Superior temporal gyrus (tissue), 1 donor: ENCODE results near the gene COL13A1.
A peak's percentile ranks its signal among the peaks of the same experiment; 100 is the strongest.

ENCODE experiments used
- DNase-seq: peaks from one replicate; pipeline ENCODE4 v3.0.0-alpha.2; 2016; ENCODE audit errors: extremely low spot score

Gene COL13A1

GRCh38 chr10:69866688-69867461 lies 65.2 kb downstream of the COL13A1 start:
- no peak for DNase-seq

GRCh38 chr10:69867699-69868558 lies 66.2 kb downstream of the COL13A1 start:
- no peak for DNase-seq

GRCh38 chr10:69868821-69869220 lies 67.1 kb downstream of the COL13A1 start:
- no peak for DNase-seq

DNA sequence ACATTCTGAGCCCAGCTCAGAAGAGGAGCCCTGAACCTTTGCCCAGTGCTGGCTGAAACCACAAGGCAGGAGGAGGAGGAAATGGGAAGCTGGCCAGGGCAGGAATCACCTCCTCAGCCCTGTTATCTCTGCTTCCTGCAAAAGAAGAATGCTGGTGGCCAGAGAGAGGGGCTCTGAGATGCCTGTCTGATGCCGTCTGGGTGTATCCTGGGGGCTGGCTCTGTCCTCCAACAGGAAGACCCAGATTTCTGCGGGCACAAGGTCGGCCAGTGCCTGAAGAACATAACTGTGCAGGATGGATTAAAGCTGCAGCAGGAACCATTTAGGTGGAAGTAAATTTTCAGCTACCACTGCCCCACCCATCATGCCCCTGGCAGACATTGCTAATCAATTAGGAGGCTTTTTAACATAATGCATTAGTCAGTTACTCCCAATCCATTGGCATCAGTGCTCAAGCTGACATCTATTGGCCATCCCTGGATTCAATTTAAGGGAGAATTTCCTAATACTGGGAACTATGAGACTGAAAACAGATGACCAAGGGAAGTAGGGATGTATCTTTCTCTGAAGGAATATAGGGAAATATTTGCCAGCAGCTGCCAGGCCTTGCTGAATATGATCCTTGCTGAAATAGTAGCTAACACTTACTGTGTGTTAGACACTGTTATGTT lies 67.7 kb downstream of the COL13A1 start:
- no peak for DNase-seq

DNA sequence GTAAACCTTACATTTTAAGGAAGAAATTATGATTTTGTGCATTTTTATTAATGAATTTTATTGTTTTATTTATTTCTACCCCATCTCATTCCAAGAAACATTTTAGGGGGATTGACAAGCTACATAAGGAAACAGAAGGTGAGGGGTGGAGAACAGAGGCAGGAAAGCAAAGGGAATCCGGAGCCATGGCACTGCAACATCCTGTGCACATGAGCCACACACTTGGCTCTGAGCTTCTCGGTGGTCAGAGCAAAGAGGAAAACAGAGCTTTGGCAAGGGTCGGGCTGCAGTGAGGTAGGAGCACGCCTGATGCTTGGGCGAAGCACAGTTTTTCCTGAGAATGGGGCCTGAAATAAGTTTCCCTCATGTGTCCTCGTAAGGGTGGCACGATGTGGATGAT lies 68.9 kb downstream of the COL13A1 start:
- no peak for DNase-seq

- no peak for DNase-seq
Observed at GRCh38 chr10:69871074-69871473, 69.4 kb downstream of the COL13A1 start.

- DNase-seq = no peak
Observed at GRCh38 chr10:69872323-69872722, 70.6 kb downstream of the COL13A1 start.

GRCh38 chr10:69873135-69873639 lies 71.5 kb downstream of the COL13A1 start:
- DNase-seq = no peak

DNA sequence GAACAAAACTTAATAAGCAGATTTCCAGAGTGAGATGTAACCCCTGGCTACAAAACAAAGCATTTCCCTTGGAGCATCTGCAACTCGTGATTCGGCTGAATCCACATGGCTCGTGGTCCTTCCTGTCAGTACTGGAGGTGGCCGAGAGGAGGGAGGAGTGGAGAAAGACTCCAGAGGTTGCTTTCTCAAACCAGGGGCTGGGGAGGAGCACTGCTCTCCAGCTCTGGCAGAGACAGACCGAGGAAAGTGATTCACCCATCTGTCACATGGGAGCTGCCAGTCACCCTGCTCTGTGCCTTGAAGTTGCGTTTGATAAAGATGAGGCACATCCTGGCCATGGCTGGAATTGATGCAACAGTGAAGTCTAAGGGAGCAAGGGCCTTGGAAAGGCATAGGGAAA lies 72.7 kb downstream of the COL13A1 start:
- no peak for DNase-seq

DNA sequence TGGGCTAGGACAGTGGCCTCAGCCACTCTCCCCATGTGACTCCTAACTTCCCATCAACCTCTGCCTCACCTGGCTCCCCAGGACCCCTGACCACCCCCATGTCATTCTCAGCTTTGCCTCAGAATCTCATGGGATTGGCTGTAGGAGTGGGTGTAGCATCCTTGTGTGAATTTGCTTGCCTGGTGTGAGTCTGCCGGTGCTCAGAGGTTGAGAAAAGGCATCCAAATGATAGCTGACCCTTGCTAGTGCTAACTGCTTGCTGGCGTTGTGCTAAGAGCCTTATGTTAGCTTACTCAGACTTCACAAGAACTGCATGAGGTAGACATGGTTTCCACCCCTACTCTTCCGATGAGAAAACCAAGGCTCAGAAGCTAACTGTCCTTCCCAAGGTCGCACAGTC lies 74.2 kb downstream of the COL13A1 start:
- no peak for DNase-seq

DNA sequence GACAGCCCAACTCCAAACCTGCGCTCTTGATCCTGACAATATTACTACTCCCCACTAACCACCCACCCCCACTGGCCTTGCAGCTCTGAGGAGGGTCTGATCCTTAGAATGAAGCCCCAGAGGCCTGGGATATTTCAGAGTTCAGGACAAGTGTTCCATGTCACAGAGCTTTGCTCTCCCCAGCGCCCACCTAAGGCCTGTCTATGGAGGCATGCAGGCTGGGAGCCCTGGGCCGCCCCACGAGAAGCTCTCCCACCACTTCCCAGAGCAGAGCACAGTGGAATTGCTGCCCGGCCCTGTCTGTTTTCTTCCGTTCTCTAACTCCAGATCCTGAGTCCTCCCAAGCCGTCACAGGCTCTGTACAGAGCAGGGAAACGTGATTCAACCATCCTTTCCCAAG lies 74.6 kb downstream of the COL13A1 start:
- DNase-seq = no peak

- DNase-seq = no peak
Observed at GRCh38 chr10:69876931-69877330, 75.2 kb downstream of the COL13A1 start.

GRCh38 chr10:69878038-69878437 lies 76.3 kb downstream of the COL13A1 start:
- no peak for DNase-seq

- no peak for DNase-seq
Observed at GRCh38 chr10:69878951-69879350, 77.2 kb downstream of the COL13A1 start.

GRCh38 chr10:69879634-69880257 lies 78.0 kb downstream of the COL13A1 start:
- no peak for DNase-seq

DNA sequence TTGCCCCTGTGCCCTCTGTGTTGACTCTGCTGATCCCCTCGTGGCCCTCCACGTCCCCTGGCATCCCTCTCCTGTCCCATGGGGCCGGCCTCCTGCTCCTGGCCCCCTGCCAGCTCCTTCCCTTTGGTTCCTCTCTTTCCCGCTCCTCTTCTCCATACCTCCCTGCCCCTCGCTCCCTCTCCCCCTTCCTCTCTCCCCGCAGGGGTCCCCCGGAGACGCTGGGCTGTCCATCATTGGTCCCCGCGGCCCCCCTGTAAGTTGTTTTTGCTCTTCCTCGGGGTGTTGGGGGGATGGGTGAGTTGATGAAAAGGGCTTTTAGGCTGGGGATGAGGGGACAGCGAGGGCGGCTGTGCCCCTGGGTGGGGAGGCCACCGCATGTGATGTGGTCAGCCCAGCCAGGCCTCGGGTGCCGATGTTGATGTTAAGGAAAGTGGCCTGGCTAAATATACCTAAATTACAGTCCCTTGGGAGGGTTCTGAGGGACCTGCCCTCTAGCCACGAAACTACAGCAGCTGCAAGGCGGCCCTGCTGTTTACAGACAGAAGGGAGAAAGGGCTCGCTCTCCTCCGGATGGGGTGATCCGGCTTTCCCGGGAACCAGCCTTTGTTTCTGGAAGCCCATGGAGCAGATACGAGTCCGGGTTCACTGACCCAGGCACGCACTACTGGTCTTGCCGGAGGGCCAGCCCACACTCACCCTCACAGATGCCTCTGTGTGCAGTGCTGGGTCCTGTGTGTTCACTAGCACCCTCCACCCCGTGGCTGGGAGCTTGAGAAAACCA lies 78.8 kb downstream of the COL13A1 start:
- no peak for DNase-seq

GRCh38 chr10:69881202-69881601 lies 79.5 kb downstream of the COL13A1 start:
- no peak for DNase-seq

DNA sequence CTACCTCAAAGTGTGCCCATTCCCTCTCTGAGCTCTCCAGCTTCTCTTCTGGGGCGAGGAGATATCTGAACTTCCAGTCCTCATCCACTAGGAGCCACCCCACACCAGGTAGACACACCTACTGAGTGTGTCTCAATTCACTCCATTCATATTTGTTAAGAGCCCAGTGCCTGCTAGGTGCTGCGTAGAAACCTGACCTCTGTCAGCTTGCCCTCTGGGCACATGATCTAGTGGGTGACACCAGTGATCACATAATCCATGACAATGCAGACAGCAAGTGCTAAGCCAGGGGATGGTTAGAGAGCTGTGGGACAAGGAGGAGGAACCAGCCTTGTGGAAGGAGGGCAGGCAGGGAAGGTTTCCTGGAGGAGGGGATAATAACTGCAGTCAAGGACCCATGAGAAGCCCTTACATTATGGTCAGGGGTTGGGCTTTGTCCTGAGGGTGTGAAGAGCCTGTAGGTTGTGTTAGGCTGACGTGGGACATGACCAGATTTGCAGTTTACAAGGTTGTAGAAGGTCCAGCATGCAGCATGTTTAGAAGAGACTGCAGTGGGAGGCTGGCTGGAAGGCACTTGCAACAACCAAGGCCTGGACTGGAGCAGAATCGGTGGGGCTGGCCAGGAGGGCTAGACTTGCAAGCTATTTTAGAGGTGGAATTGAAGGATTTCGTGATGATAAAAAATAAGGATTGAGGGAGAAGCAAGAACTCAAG lies 81.8 kb downstream of the COL13A1 start:
- no peak for DNase-seq

GRCh38 chr10:69884024-69884367 lies 82.3 kb downstream of the COL13A1 start:
- DNase-seq = no peak

GRCh38 chr10:69884686-69885085 lies 83.0 kb downstream of the COL13A1 start:
- DNase-seq = peak; percentile 69
